ENCODE data around the gene ASF1A. TPM values are rescaled to one million over a fixed set of nuclear protein-coding genes. Genes with fewer than 3 reads are reported as not detected.

Gene ASF1A
- total and polyA plus RNA-seq, 4 donors = 5.6 to 27.0 (median 7.2) TPM

DNA sequence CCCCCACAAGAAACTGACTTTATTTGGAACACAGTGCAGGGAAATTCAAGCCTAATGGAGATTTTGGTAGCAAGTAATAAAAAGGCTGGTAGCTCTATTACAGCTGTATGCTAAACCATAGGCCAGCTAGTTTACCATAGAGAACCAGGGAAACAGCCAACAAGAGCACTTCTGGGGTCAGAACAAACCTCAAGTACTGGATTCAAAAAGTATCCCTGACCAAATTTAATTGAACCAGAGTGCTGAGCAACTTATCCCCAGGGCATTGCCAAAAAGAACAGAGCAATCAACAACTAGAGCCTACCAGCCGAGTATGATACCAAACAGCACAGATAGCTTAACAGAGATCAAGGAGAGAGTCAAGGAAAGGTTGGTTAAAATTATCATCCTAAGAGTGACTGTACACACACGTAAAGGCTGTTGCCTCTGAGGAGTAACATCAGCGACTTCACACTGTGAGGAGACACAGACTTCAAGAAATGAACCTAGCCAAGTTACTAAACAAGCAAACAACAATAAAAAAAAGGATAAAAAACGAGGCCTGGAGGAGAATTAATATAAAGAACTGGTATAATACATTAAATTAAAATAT lies 11.5 kb upstream of the ASF1A start:
- TF ChIP-seq RXRA (IDR thresholded peaks at IDR 0.05) (no peak), HNF4G (IDR thresholded peaks at IDR 0.05) (no peak), JUND (IDR thresholded peaks at IDR 0.05) (no peak), EGR1 (IDR thresholded peaks at IDR 0.05; ENCODE audit: low read depth in 2 of 2) (no peak), HNF4A (conservative IDR thresholded peaks at IDR 0.05) (no peak), FOXA1 (IDR thresholded peaks at IDR 0.05) (no peak), NR2F2 (IDR thresholded peaks at IDR 0.05) (no peak), FOXA2 (IDR thresholded peaks at IDR 0.05) (no peak), SP1 (IDR thresholded peaks at IDR 0.05) (no peak), TAF1 (conservative IDR thresholded peaks at IDR 0.05) (no peak), GABPA (IDR thresholded peaks at IDR 0.05 in 1 of 2, conservative IDR thresholded peaks at IDR 0.05 in 1 of 2) (no peak), YY1 (IDR thresholded peaks at IDR 0.05) (no peak), RAD21 (IDR thresholded peaks at IDR 0.05) (no peak)
- TF ChIP-seq, protein P1, sequence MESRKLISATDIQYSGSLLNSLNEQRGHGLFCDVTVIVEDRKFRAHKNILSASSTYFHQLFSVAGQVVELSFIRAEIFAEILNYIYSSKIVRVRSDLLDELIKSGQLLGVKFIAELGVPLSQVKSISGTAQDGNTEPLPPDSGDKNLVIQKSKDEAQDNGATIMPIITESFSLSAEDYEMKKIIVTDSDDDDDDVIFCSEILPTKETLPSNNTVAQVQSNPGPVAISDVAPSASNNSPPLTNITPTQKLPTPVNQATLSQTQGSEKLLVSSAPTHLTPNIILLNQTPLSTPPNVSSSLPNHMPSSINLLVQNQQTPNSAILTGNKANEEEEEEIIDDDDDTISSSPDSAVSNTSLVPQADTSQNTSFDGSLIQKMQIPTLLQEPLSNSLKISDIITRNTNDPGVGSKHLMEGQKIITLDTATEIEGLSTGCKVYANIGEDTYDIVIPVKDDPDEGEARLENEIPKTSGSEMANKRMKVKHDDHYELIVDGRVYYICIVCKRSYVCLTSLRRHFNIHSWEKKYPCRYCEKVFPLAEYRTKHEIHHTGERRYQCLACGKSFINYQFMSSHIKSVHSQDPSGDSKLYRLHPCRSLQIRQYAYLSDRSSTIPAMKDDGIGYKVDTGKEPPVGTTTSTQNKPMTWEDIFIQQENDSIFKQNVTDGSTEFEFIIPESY (IDR thresholded peaks at IDR 0.05) = no peak
- TF ChIP-seq, protein P2, sequence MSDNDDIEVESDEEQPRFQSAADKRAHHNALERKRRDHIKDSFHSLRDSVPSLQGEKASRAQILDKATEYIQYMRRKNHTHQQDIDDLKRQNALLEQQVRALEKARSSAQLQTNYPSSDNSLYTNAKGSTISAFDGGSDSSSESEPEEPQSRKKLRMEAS (IDR thresholded peaks at IDR 0.05) = no peak
- TF ChIP-seq, protein P3, sequence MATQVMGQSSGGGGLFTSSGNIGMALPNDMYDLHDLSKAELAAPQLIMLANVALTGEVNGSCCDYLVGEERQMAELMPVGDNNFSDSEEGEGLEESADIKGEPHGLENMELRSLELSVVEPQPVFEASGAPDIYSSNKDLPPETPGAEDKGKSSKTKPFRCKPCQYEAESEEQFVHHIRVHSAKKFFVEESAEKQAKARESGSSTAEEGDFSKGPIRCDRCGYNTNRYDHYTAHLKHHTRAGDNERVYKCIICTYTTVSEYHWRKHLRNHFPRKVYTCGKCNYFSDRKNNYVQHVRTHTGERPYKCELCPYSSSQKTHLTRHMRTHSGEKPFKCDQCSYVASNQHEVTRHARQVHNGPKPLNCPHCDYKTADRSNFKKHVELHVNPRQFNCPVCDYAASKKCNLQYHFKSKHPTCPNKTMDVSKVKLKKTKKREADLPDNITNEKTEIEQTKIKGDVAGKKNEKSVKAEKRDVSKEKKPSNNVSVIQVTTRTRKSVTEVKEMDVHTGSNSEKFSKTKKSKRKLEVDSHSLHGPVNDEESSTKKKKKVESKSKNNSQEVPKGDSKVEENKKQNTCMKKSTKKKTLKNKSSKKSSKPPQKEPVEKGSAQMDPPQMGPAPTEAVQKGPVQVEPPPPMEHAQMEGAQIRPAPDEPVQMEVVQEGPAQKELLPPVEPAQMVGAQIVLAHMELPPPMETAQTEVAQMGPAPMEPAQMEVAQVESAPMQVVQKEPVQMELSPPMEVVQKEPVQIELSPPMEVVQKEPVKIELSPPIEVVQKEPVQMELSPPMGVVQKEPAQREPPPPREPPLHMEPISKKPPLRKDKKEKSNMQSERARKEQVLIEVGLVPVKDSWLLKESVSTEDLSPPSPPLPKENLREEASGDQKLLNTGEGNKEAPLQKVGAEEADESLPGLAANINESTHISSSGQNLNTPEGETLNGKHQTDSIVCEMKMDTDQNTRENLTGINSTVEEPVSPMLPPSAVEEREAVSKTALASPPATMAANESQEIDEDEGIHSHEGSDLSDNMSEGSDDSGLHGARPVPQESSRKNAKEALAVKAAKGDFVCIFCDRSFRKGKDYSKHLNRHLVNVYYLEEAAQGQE (IDR thresholded peaks at IDR 0.05) = no peak
- TF ChIP-seq, protein P4, sequence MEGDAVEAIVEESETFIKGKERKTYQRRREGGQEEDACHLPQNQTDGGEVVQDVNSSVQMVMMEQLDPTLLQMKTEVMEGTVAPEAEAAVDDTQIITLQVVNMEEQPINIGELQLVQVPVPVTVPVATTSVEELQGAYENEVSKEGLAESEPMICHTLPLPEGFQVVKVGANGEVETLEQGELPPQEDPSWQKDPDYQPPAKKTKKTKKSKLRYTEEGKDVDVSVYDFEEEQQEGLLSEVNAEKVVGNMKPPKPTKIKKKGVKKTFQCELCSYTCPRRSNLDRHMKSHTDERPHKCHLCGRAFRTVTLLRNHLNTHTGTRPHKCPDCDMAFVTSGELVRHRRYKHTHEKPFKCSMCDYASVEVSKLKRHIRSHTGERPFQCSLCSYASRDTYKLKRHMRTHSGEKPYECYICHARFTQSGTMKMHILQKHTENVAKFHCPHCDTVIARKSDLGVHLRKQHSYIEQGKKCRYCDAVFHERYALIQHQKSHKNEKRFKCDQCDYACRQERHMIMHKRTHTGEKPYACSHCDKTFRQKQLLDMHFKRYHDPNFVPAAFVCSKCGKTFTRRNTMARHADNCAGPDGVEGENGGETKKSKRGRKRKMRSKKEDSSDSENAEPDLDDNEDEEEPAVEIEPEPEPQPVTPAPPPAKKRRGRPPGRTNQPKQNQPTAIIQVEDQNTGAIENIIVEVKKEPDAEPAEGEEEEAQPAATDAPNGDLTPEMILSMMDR (IDR thresholded peaks at IDR 0.05; ENCODE audit: low read depth, low read length, missing input control) = no peak
- TF ChIP-seq, protein P5, sequence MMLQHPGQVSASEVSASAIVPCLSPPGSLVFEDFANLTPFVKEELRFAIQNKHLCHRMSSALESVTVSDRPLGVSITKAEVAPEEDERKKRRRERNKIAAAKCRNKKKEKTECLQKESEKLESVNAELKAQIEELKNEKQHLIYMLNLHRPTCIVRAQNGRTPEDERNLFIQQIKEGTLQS (IDR thresholded peaks at IDR 0.05) = no peak
- Histone ChIP-seq H3K36me3 (ENCODE audit: control insufficient read depth in 4 of 4, insufficient read depth in 3 of 4, low read depth in 1 of 4, low read length in 3 of 4) (peaks cover 0 to 2% (median 0%) of the 10 kb centered on the region in 4 donors), H3K4me3 (ENCODE audit: low read depth in 1 of 3, low read length in 3 of 3) (no peak overlapping the region), H3K27ac (ENCODE audit: low read depth in 1 of 2, low read length in 2 of 2) (no peak overlapping the region), H3K27me3 (ENCODE audit: control insufficient read depth in 4 of 4, insufficient read depth in 4 of 4, low read length in 3 of 4) (no peaks in the 10 kb centered on the region), H3K9me3 (ENCODE audit: control insufficient read depth in 4 of 4, low read length in 3 of 4) (no peaks in the 10 kb centered on the region), H3K9ac (ENCODE audit: low read depth in 1 of 2, low read length in 2 of 2) (no peak overlapping the region), H3K4me1 (ENCODE audit: control insufficient read depth in 4 of 4, insufficient read depth in 4 of 4, low read length in 3 of 4) (peaks cover 0 to 2% (median 0%) of the 10 kb centered on the region in 4 donors)
- DNase-seq (ENCODE audit: low spot score) = no peak
- 96% methylated on average over 4 of the region's 4 CpGs for WGBS
